ENCODE data around the gene ZNF546.

The ZNF546 gene

DNA sequence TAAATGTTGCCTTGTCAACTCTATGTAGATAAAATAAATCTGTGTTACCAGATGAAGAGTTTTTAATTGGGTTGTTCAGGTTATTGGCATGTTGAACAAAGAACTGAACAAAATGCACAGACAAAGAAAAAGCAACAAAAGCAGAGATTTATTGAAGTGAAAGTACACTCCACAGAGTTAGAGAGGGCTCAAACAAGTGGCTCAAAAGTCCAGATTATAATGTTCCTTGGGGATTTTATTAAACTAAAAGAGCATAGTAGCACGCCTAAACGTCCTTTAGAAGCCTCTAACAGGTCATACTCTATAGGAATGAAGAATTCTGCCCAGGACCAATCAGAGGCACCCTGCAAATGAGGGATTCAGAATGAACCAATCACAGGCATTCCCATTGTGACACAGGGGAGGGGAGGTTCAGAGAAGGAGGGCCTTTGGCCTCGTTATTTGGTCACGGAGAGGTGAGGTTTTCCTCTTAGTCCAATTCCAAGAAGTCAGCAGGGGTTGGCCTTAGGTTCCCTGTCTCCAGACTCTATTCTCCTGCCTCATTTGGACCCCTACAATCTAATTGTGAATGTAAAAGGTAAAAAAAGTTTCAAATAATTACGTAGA lies 13.1 kb upstream of the ZNF546 start:
- DNase-seq (ENCODE audit: extremely low spot score) = no peak
- ChIA-PET CTCF (interaction anchor here (2.0 kb wide), 1 partner anchor 14 kb away, joined by 6 read pairs; no protein-coding TSS in a partner anchor), POLR2A (no interaction called here)
- TF ChIP-seq, protein P1, sequence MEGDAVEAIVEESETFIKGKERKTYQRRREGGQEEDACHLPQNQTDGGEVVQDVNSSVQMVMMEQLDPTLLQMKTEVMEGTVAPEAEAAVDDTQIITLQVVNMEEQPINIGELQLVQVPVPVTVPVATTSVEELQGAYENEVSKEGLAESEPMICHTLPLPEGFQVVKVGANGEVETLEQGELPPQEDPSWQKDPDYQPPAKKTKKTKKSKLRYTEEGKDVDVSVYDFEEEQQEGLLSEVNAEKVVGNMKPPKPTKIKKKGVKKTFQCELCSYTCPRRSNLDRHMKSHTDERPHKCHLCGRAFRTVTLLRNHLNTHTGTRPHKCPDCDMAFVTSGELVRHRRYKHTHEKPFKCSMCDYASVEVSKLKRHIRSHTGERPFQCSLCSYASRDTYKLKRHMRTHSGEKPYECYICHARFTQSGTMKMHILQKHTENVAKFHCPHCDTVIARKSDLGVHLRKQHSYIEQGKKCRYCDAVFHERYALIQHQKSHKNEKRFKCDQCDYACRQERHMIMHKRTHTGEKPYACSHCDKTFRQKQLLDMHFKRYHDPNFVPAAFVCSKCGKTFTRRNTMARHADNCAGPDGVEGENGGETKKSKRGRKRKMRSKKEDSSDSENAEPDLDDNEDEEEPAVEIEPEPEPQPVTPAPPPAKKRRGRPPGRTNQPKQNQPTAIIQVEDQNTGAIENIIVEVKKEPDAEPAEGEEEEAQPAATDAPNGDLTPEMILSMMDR (IDR thresholded peaks at IDR 0.05; ENCODE audit: control extremely low read depth, extremely low read depth, low read depth, missing control alignments) = no peak

- ChIA-PET POLR2A (no interaction called here), CTCF (interaction anchor here (1.0 to 2.2 kb wide), 3 partner anchors 12 to 104 kb away, joined by 3 to 6 read pairs (median 4); partner anchors contain the start of genes PSMC4 and ZNF780A)
- TF ChIP-seq, protein P1 (IDR thresholded peaks at IDR 0.05; ENCODE audit: control extremely low read depth, extremely low read depth, low read depth, missing control alignments) = no peak
- DNase-seq (ENCODE audit: extremely low spot score) = no peak
Observed at GRCh38 chr19:39986643-39987042, 10.2 kb upstream of the ZNF546 start.

- ChIA-PET CTCF (interaction anchor here (2.2 kb wide), 1 partner anchor 13 kb away, joined by 4 read pairs; no protein-coding TSS in a partner anchor), POLR2A (no interaction called here)
- TF ChIP-seq, protein P1 (IDR thresholded peaks at IDR 0.05; ENCODE audit: control extremely low read depth, extremely low read depth, low read depth, missing control alignments) = no peak
- DNase-seq (ENCODE audit: extremely low spot score) = no peak
Observed at GRCh38 chr19:39987167-39987566, 9.7 kb upstream of the ZNF546 start.

DNA sequence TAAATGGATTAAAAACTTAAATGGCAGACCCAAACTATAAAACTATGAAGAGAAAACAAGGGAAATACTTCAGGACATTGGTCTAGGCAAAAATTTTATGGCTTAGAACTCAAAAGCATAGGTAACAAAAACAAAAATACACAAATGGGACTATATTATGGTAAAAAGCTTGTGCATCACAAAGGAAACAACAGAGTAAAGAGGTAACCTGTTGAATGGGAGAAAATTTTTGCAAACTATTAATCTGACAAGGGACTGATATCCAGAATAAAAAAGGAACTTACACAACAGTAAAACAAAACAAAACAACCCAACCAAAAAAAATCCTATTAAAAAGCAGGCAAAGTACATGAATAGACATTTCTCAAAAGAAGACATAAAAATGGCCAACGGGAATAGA lies 9.3 kb upstream of the ZNF546 start:
- CTCF ChIA-PET = interaction anchor here (2.2 kb wide), 1 partner anchor 13 kb away, joined by 4 read pairs; no protein-coding TSS in a partner anchor
- no peak for DNase-seq (ENCODE audit: extremely low spot score)

GRCh38 chr19:39993605-39994004 lies 3.3 kb upstream of the ZNF546 start:
- DNase-seq (ENCODE audit: extremely low spot score) = no peak
- POLR2A ChIA-PET = no interaction called here
- TF ChIP-seq, protein P1 (IDR thresholded peaks at IDR 0.05; ENCODE audit: control extremely low read depth, extremely low read depth, low read depth, missing control alignments) = no peak
- CTCF ChIA-PET = no interaction called here

More for the DNA sequence above, 9.3 kb upstream of the ZNF546 start:
- POLR2A ChIA-PET = no interaction called here
- TF ChIP-seq, protein P1 (IDR thresholded peaks at IDR 0.05; ENCODE audit: control extremely low read depth, extremely low read depth, low read depth, missing control alignments) = no peak

DNA sequence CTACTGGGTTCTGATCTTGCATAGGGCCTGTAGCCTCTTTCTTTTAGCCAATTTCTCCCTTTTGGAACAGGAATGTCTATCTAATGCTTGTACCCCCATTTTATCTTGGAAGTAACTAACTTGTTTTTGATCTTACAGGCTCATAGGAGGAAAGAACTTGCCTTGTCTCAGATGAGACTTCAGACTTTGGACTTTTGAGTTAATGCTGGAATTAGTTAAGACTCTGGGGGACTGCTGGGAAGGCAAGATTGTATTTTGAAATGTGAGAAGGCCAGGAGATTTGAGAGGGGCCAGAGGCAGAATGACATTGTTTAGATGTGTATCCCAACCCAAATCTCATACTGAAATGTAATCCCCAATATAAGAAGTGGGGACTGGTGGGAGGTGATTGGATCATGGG lies 2.5 kb upstream of the ZNF546 start:
- ChIA-PET POLR2A (no interaction called here), CTCF (no interaction called here)
- no peak for DNase-seq (ENCODE audit: extremely low spot score)
- TF ChIP-seq, protein P1 (IDR thresholded peaks at IDR 0.05; ENCODE audit: control extremely low read depth, extremely low read depth, low read depth, missing control alignments) = no peak
